Measurements from ENCODE around the gene DCN.

- TF ChIP-seq EZH2 (IDR thresholded peaks at IDR 0.05; ENCODE audit: insufficient read depth, poor library complexity, severe bottlenecking) (no peak), EZH2phosphoT487 (IDR thresholded peaks at IDR 0.05; ENCODE audit: insufficient read depth, low read depth) (no peak)
Measured at GRCh38 chr12:91094957-91095356, 87.7 kb downstream of the DCN start.
